ENCODE measurements around the gene HNRNPDL.
"Not testable (repeated sequence)": the region's sequence is repeated elsewhere in the genome, so short reads cannot be mapped to it uniquely, and the experiment has no call there.

HNRNPDL gene

GRCh38 chr4:82430193-82430963 is at the start of gene HNRNPDL, which contains the start of gene ENOPH1:
HNRNPDL (minus strand) TSS chr4:82430462; CDS start chr4:82429690, 772 bp downstream.
ENOPH1 (plus strand) TSS chr4:82430590; CDS start chr4:82430830, 240 bp downstream.
- peaks cover 78% of the 10 kb centered on the region for H3K4me1 Mint-ChIP-seq (ENCODE audit: low read depth)
- H3K36me3 Mint-ChIP-seq (ENCODE audit: low read depth), result peaks cover 68% of the 10 kb centered on the region
- no peaks in the 10 kb centered on the region for H3K9me3 Mint-ChIP-seq
- peak within 1 kb of the TSS; percentile 100 for H3K27ac Mint-ChIP-seq
- H3K4me3 Mint-ChIP-seq, result peak within 1 kb of the TSS; percentile 100
- H3K27me3 Mint-ChIP-seq, result no peaks in the 10 kb centered on the region

- Mint-ChIP-seq H3K4me1 (ENCODE audit: low read depth) (no peaks in the 10 kb centered on the region), H3K9me3 (no peaks in the 10 kb centered on the region), H3K4me3 (no peak overlapping the region), H3K36me3 (ENCODE audit: low read depth) (peaks cover 10% of the 10 kb centered on the region), H3K27ac (no peak overlapping the region), H3K27me3 (no peaks in the 10 kb centered on the region)
Observed at GRCh38 chr4:82479562-82479961, 49.3 kb upstream of the HNRNPDL start.

DNA sequence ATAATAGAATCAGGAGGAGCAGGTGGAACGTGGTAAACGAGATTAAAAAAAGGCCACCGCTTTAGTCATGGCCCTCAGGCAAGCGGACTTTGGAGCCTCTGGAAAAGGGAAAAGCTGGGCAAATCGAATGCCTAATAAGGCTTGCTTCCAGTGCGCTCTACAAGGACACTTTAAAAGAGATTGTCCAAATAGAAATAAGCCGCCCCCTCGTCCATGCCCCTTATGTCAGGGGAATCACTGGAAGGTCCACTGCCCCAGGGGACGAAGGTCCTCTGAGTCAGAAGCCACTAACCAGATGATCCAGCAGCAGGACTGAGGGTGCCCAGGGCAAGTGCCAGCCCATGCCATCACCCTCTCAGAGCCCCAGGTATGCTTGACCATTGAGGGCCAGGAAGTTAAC is 47.2 kb upstream of the HNRNPDL start:
- not testable (repeated sequence) for H3K36me3 Mint-ChIP-seq (ENCODE audit: low read depth); H3K27me3 Mint-ChIP-seq; H3K4me3 Mint-ChIP-seq

GRCh38 chr4:82475931-82476330 is 45.7 kb upstream of the HNRNPDL start:
- H3K27me3 Mint-ChIP-seq; H3K27ac Mint-ChIP-seq; H3K36me3 Mint-ChIP-seq (ENCODE audit: low read depth); H3K4me1 Mint-ChIP-seq (ENCODE audit: low read depth); H3K9me3 Mint-ChIP-seq; H3K4me3 Mint-ChIP-seq: not testable (repeated sequence)

More for the DNA sequence above, 47.2 kb upstream of the HNRNPDL start:
- H3K27ac Mint-ChIP-seq; H3K4me1 Mint-ChIP-seq (ENCODE audit: low read depth); H3K9me3 Mint-ChIP-seq: not testable (repeated sequence)

- Mint-ChIP-seq H3K9me3 (no peaks in the 10 kb centered on the region), H3K36me3 (ENCODE audit: low read depth) (peaks cover 5% of the 10 kb centered on the region), H3K4me3 (no peak overlapping the region), H3K4me1 (ENCODE audit: low read depth) (no peaks in the 10 kb centered on the region), H3K27me3 (no peaks in the 10 kb centered on the region), H3K27ac (no peak overlapping the region)
Observed at GRCh38 chr4:82473621-82474164, 43.4 kb upstream of the HNRNPDL start.

GRCh38 chr4:82473080-82473479 is 42.8 kb upstream of the HNRNPDL start:
- H3K4me1 Mint-ChIP-seq (ENCODE audit: low read depth); H3K4me3 Mint-ChIP-seq; H3K9me3 Mint-ChIP-seq; H3K27me3 Mint-ChIP-seq; H3K27ac Mint-ChIP-seq: not testable (repeated sequence)
- H3K36me3 Mint-ChIP-seq (ENCODE audit: low read depth), result peaks cover 10% of the 10 kb centered on the region

GRCh38 chr4:82469791-82470345 is 39.6 kb upstream of the HNRNPDL start:
- Mint-ChIP-seq H3K27ac (no peak overlapping the region), H3K4me3 (no peak overlapping the region), H3K4me1 (ENCODE audit: low read depth) (no peaks in the 10 kb centered on the region), H3K36me3 (ENCODE audit: low read depth) (peaks cover 23% of the 10 kb centered on the region), H3K9me3 (no peaks in the 10 kb centered on the region), H3K27me3 (no peaks in the 10 kb centered on the region)

- Mint-ChIP-seq H3K36me3 (ENCODE audit: low read depth) (peaks cover 40% of the 10 kb centered on the region), H3K4me1 (ENCODE audit: low read depth) (no peaks in the 10 kb centered on the region), H3K27ac (no peak overlapping the region)
Observed at GRCh38 chr4:82467471-82467870, 37.2 kb upstream of the HNRNPDL start.

DNA sequence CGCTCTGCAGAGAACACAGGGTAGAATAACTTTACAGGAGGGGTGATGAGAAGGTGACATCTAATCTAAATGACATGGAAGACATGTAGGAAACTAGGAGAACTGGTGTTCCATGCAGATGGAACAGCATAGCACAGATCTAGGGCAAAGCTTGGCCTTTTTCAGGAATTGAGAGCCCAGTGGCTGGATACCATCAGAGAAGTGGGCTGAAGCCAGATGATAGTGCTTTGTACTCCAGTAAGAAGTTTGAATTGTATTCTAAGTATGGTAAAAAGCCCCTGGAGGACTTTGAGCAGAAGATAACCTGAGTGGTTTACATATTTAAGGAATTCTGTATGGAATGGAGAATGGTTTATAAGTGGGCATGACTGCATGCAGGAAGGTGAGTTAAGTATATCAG is 33.0 kb upstream of the HNRNPDL start:
- no peak overlapping the region for H3K4me3 Mint-ChIP-seq
- H3K27ac Mint-ChIP-seq, result no peak overlapping the region
- H3K36me3 Mint-ChIP-seq (ENCODE audit: low read depth), result peaks cover 65% of the 10 kb centered on the region
- H3K4me1 Mint-ChIP-seq (ENCODE audit: low read depth), result peaks cover 6% of the 10 kb centered on the region
- no peaks in the 10 kb centered on the region for H3K27me3 Mint-ChIP-seq
- H3K9me3 Mint-ChIP-seq, result no peaks in the 10 kb centered on the region

More at GRCh38 chr4:82467471-82467870, 37.2 kb upstream of the HNRNPDL start:
- Mint-ChIP-seq H3K9me3 (no peaks in the 10 kb centered on the region), H3K4me3 (no peak overlapping the region), H3K27me3 (no peaks in the 10 kb centered on the region)

GRCh38 chr4:82462415-82462831 is 32.2 kb upstream of the HNRNPDL start:
- no peak overlapping the region for H3K27ac Mint-ChIP-seq

GRCh38 chr4:82461710-82462109 is 31.4 kb upstream of the HNRNPDL start:
- peaks cover 6% of the 10 kb centered on the region for H3K4me1 Mint-ChIP-seq (ENCODE audit: low read depth)
- H3K9me3 Mint-ChIP-seq, result no peaks in the 10 kb centered on the region
- no peaks in the 10 kb centered on the region for H3K27me3 Mint-ChIP-seq
- H3K36me3 Mint-ChIP-seq (ENCODE audit: low read depth), result peaks cover 73% of the 10 kb centered on the region
- H3K4me3 Mint-ChIP-seq, result no peak overlapping the region
- no peak overlapping the region for H3K27ac Mint-ChIP-seq

More at GRCh38 chr4:82462415-82462831, 32.2 kb upstream of the HNRNPDL start:
- H3K27me3 Mint-ChIP-seq, result no peaks in the 10 kb centered on the region
- no peak overlapping the region for H3K4me3 Mint-ChIP-seq
- H3K36me3 Mint-ChIP-seq (ENCODE audit: low read depth), result peaks cover 66% of the 10 kb centered on the region
- peaks cover 6% of the 10 kb centered on the region for H3K4me1 Mint-ChIP-seq (ENCODE audit: low read depth)
- no peaks in the 10 kb centered on the region for H3K9me3 Mint-ChIP-seq

DNA sequence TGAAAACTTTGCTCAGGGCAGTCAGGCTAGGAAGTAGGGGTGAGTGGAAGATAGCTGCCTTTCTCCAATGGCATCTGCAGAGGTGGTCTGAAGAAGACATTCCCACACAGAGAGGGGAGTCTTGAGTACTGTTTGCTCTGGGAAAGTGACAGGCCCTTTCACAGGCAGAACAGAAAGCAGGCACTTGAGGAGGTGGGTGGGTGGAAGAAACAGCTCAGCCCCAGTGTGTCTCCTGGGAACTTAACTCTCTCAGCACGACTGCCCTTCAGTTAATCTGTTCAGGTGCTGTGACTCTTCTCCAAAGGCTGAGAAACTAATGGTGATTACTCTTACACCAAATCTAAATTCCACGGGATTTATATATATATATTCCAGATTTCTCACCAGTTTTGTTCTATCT is 28.5 kb upstream of the HNRNPDL start:
- Mint-ChIP-seq H3K27me3 (no peaks in the 10 kb centered on the region), H3K9me3 (no peaks in the 10 kb centered on the region), H3K36me3 (ENCODE audit: low read depth) (peaks cover 78% of the 10 kb centered on the region), H3K4me3 (no peak overlapping the region), H3K27ac (peak overlapping the region; percentile 51), H3K4me1 (ENCODE audit: low read depth) (peaks cover 6% of the 10 kb centered on the region)

DNA sequence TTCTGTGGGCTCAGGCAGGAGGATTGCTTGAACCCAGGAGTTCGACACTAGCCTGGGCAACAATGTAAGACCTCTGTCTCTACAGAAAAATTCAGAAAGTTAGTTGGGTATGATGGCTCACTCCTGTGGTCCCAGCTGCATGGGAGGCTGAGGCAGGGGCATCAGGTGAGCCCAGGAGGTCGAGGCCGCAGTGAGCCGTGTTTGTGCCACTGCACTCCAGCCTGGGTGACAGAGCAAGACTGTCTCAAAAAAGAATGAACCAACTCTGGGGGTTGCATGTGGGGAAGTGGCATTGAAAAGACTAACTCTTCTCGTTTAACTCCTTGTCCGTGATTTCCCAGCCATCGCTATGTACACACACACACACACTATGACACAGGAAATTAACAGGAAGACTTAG is 27.0 kb upstream of the HNRNPDL start:
- H3K9me3 Mint-ChIP-seq, result no peaks in the 10 kb centered on the region
- H3K27me3 Mint-ChIP-seq, result no peaks in the 10 kb centered on the region
- H3K4me1 Mint-ChIP-seq (ENCODE audit: low read depth), result peaks cover 6% of the 10 kb centered on the region
- peak overlapping the region; percentile 40 for H3K27ac Mint-ChIP-seq
- H3K36me3 Mint-ChIP-seq (ENCODE audit: low read depth), result peaks cover 79% of the 10 kb centered on the region
- H3K4me3 Mint-ChIP-seq, result no peak overlapping the region

GRCh38 chr4:82452026-82452425 is 21.8 kb upstream of the HNRNPDL start:
- no peak overlapping the region for H3K4me3 Mint-ChIP-seq
- no peaks in the 10 kb centered on the region for H3K9me3 Mint-ChIP-seq
- no peaks in the 10 kb centered on the region for H3K27me3 Mint-ChIP-seq
- peaks cover 27% of the 10 kb centered on the region for H3K4me1 Mint-ChIP-seq (ENCODE audit: low read depth)
- H3K36me3 Mint-ChIP-seq (ENCODE audit: low read depth), result peaks cover 79% of the 10 kb centered on the region
- H3K27ac Mint-ChIP-seq, result no peak overlapping the region

DNA sequence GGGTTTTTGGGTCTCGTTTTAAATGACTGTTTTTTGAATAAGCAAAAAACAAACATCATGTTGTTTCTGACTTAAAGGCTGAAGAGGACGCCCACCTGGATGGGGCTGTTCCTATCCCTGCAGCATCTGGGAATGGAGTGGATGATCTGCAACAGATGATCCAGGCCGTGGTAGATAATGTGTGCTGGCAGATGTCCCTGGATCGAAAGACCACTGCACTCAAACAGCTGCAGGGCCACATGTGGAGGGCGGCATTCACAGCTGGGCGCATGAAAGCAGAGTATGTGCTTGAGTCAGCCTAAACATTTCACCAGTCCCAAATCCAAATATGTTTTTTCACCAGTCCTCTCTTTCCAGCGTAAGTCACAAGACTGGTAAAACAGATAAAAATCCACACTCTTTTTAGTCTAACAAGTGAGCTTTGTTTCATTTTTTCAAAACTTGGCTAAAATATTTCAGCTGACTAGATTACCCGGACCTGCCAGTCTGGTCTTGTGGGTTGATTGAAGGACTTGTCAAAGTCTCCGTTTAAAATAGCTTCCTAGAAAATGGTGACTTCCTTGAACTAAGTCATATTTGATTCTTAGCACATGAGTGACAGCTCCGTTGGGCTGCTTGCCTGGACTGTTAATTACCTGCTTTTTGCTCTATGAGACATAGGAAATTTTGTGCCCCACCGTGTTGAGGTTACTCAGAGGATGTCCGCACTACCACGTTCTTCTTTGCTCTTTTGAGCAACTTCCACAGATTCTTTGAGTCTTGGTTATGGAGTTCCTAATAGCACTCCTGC is 20.9 kb upstream of the HNRNPDL start:
- Mint-ChIP-seq H3K4me3 (no peak overlapping the region), H3K27ac (peak overlapping the region; percentile 51), H3K36me3 (ENCODE audit: low read depth) (peaks cover 70% of the 10 kb centered on the region), H3K4me1 (ENCODE audit: low read depth) (peaks cover 28% of the 10 kb centered on the region), H3K27me3 (no peaks in the 10 kb centered on the region), H3K9me3 (no peaks in the 10 kb centered on the region)

All from stimulated activated naive CD8-positive, alpha-beta T cell treated with anti-CD3 and anti-CD28 coated beads, Interleukin-15, Interleukin-2, amounts not matched to agents 100 ng/mL and 50 ng/mL, for 24 hours (primary cell).